HCT116 (cell line): ENCODE measurements around the gene TFCP2L1. TPM values are rescaled to one million over a fixed set of nuclear protein-coding genes. Genes with fewer than 3 reads are reported as not detected.
A peak's percentile ranks its signal among the peaks of the same experiment; 100 is the strongest.

Experiments
- ATAC-seq: fragments of 200-7000 bp; cut with Tn5 transposase; 2 replicates; pipeline ENCODE4 v1.9.1; 2020; ENCODE audit warnings: mild to moderate bottlenecking, moderate library complexity
- BruUV-seq: library from RNA; stranded (reverse); fragments of 400-500 nt; replicated peaks from 2 replicates; lab custom pipeline; 2021; lab: Mats Ljungman, UMichigan
- CTCF ChIA-PET: fragments of 300-600 bp; sonication (Branson Sonifier 250); formaldehyde crosslinking; loops from one replicate; lab custom pipeline; 2021; ENCODE audit warnings: antibody characterized with exemption; lab: Charles Lee
- POLR2A ChIA-PET: fragments of 300-600, 350-600 bp; sonication (Branson Sonifier 250); formaldehyde crosslinking; loops from one replicate; lab custom pipeline; 2021; ENCODE audit warnings: antibody characterized with exemption; lab: Charles Lee
- RAD21 ChIA-PET, 2 experiments: fragments of 300-600 bp; sonication (Branson Sonifier 250); formaldehyde crosslinking; loops; one replicate each; lab custom pipeline; 2023; ENCODE audit warnings: low total read pairs in 2 of 2; ENCODE audit not compliant: uncharacterized antibody in 2 of 2, unreplicated experiment in 2 of 2, low non-redundant PET in 1 of 2; lab: Charles Lee
- DNase-seq: peaks from one replicate; pipeline ENCODE4 v3.0.0-alpha.2; 2010; ENCODE audit warnings: low read depth, low spot score
- H2AFZ ChIP-seq: fragments of 200-600 bp; shearing (Covaris generic), sonication (generic); 2 replicates; pipeline ENCODE4 v1.6.1; 2017; ENCODE audit warnings: low read depth, mixed run types, mixed read lengths, antibody characterized with exemption, low read length; ENCODE audit not compliant: poor library complexity, severe bottlenecking
- H3K27ac ChIP-seq: 2 replicates; pipeline ENCODE4 v1.5.1; 2012; ENCODE audit warnings: low read depth, low read length
- H3K27me3 ChIP-seq: fragments of 200-600 bp; sonication (generic); 2 replicates; pipeline ENCODE4 v1.6.1; 2016; ENCODE audit warnings: mixed run types, low read length, mixed read lengths; ENCODE audit not compliant: insufficient read depth
- H3K36me3 ChIP-seq, 2 experiments: fragments of 200-500 bp in 1 of 2; fragments of 200-600 bp in 1 of 2; sonication (Bioruptor generic) in 1 of 2; sonication (generic) in 1 of 2; 2 replicates each; pipeline versions ENCODE4 v1.5.1 to v1.6.1; 2014 to 2016; ENCODE audit warnings: low read length in 2 of 2, inconsistent platforms in 1 of 2, mixed read lengths in 1 of 2, mixed run types in 1 of 2; ENCODE audit not compliant: insufficient read depth in 2 of 2, control insufficient read depth in 1 of 2
- H3K4me1 ChIP-seq, 2 experiments: fragments of 200-600 bp in 1 of 2; sonication (generic) in 1 of 2; 2 replicates each; pipeline versions ENCODE4 v1.5.1 to v1.6.1; 2012 to 2017; ENCODE audit warnings: low read length in 2 of 2, inconsistent platforms in 1 of 2, mild to moderate bottlenecking in 1 of 2, mixed read lengths in 1 of 2, mixed run types in 1 of 2, moderate library complexity in 1 of 2; ENCODE audit not compliant: insufficient read depth in 2 of 2, control insufficient read depth in 1 of 2
- H3K4me2 ChIP-seq: fragments of 200-600 bp; sonication (generic); 2 replicates; pipeline ENCODE4 v1.6.1; 2017; ENCODE audit warnings: mixed run types, low read length, mixed read lengths
- H3K4me3 ChIP-seq, 2 experiments: fragments of 200-600 bp in 1 of 2; sonication (generic) in 1 of 2; replicated peaks in 1 of 2; 2 replicates each; pipeline ENCODE4 v1.5.1; 2011 to 2016; ENCODE audit warnings: low read length in 2 of 2, control low read depth in 1 of 2, low read depth in 1 of 2, mild to moderate bottlenecking in 1 of 2, mixed read lengths in 1 of 2, mixed run types in 1 of 2
- H3K79me2 ChIP-seq: fragments of 200-600 bp; sonication (generic); 2 replicates; pipeline ENCODE4 v1.6.1; 2017; ENCODE audit warnings: mild to moderate bottlenecking, mixed run types, low read length, moderate library complexity, mixed read lengths; ENCODE audit not compliant: insufficient read depth
- H3K9ac ChIP-seq: fragments of 200-600 bp; sonication (generic); 2 replicates; pipeline ENCODE4 v1.6.1; 2016; ENCODE audit warnings: low read length, mixed read lengths
- H3K9me2 ChIP-seq: fragments of 200-600 bp; sonication (generic), shearing (Covaris generic); 2 replicates; pipeline ENCODE4 v1.6.1; 2017; ENCODE audit warnings: mixed run types, mild to moderate bottlenecking, moderate library complexity; ENCODE audit not compliant: insufficient read depth
- H3K9me3 ChIP-seq, 2 experiments: fragments of 200-500 bp in 1 of 2; fragments of 200-600 bp in 1 of 2; sonication (Bioruptor generic) in 1 of 2; sonication (generic) in 1 of 2; 2 replicates each; pipeline ENCODE4 v1.6.1; 2014 to 2017; ENCODE audit warnings: low read length in 2 of 2, mixed read lengths in 2 of 2, inconsistent platforms in 1 of 2, low read depth in 1 of 2, mild to moderate bottlenecking in 1 of 2, mixed run types in 1 of 2, moderate library complexity in 1 of 2; ENCODE audit not compliant: control insufficient read depth in 1 of 2, insufficient read depth in 1 of 2
- H4K20me1 ChIP-seq: fragments of 200-600 bp; sonication (generic), shearing (Covaris generic); 2 replicates; pipeline ENCODE4 v1.6.1; 2017; ENCODE audit warnings: mixed run types, mild to moderate bottlenecking, moderate library complexity; ENCODE audit not compliant: insufficient read depth
- EGR1 ChIP-seq: IDR thresholded peaks from 2 replicates; pipeline ENCODE4 v1.6.1; 2012; ENCODE audit warnings: low read depth
- EZH2phosphoT487 ChIP-seq: fragments of 200-600 bp; IDR thresholded peaks from 2 replicates; pipeline ENCODE4 v1.6.1; 2018; ENCODE audit warnings: antibody characterized with exemption, borderline replicate concordance
- JUND ChIP-seq: IDR thresholded peaks from 2 replicates; pipeline ENCODE4 v1.6.1; 2012
- RAD21 ChIP-seq: IDR thresholded peaks from 2 replicates; pipeline ENCODE4 v1.6.1; 2012; ENCODE audit warnings: low read depth, mild to moderate bottlenecking
- SRF ChIP-seq: IDR thresholded peaks from 2 replicates; pipeline ENCODE4 v1.6.1; 2012; ENCODE audit warnings: low read depth
- TCF7L2 ChIP-seq: IDR thresholded peaks from 2 replicates; pipeline ENCODE4 v1.7.0; 2011; ENCODE audit warnings: borderline replicate concordance, inconsistent platforms; ENCODE audit not compliant: insufficient read depth, insufficient read length; ENCODE audit errors: extremely low read depth
- ZFX ChIP-seq: fragments of 450-650 bp; IDR thresholded peaks from 2 replicates; pipeline ENCODE4 v1.6.1; 2017
- ZNF274 ChIP-seq: fragments of 200-500 bp; sonication (Bioruptor generic); IDR thresholded peaks from 2 replicates; pipeline ENCODE4 v1.6.1; 2014; ENCODE audit warnings: mild to moderate bottlenecking, low read depth, low read length, inconsistent platforms
- intact Hi-C: fragments of 100-400 bp; cut with micrococcal nuclease; formaldehyde crosslinking; loops from 2 replicates; pipeline ENCODE4 v1.10.0; 2022
- total RNA-seq: library from RNA; stranded (reverse); gene quantifications from one replicate; pipeline ENCODE4 v1.2.1, GENCODE V29; 2021; ENCODE audit not compliant: unreplicated experiment
- TF ChIP-seq, protein P1 (sequence below), 3 experiments: fragments of 200-600 bp in 1 of 3; sonication (generic) in 1 of 3; IDR thresholded peaks in 2 of 3; conservative IDR thresholded peaks in 1 of 3; 2 replicates each; pipeline ENCODE4 v1.5.1; 2012 to 2017; ENCODE audit warnings: low read depth in 2 of 3, low read length in 2 of 3, antibody characterized with exemption in 1 of 3, borderline replicate concordance in 1 of 3, control low read depth in 1 of 3, mild to moderate bottlenecking in 1 of 3, mixed read lengths in 1 of 3, mixed run types in 1 of 3, moderate library complexity in 1 of 3; ENCODE audit not compliant: insufficient read depth in 1 of 3

The TFCP2L1 gene
- total RNA-seq, 1 experiment from 2014 or later: 8.4 TPM

- TF ChIP-seq, protein P1, sequence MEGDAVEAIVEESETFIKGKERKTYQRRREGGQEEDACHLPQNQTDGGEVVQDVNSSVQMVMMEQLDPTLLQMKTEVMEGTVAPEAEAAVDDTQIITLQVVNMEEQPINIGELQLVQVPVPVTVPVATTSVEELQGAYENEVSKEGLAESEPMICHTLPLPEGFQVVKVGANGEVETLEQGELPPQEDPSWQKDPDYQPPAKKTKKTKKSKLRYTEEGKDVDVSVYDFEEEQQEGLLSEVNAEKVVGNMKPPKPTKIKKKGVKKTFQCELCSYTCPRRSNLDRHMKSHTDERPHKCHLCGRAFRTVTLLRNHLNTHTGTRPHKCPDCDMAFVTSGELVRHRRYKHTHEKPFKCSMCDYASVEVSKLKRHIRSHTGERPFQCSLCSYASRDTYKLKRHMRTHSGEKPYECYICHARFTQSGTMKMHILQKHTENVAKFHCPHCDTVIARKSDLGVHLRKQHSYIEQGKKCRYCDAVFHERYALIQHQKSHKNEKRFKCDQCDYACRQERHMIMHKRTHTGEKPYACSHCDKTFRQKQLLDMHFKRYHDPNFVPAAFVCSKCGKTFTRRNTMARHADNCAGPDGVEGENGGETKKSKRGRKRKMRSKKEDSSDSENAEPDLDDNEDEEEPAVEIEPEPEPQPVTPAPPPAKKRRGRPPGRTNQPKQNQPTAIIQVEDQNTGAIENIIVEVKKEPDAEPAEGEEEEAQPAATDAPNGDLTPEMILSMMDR (IDR thresholded peaks at IDR 0.05 in 2 of 3, conservative IDR thresholded peaks at IDR 0.05 in 1 of 3; ENCODE audit: borderline replicate concordance in 1 of 3, insufficient read depth in 1 of 3, low read depth in 2 of 3, low read length in 2 of 3): no peak
- TF ChIP-seq, all 23 proteins: peak for 0
Measured at GRCh38 chr2:121185571-121186074, 99.4 kb downstream of the TFCP2L1 start (continued).

DNA sequence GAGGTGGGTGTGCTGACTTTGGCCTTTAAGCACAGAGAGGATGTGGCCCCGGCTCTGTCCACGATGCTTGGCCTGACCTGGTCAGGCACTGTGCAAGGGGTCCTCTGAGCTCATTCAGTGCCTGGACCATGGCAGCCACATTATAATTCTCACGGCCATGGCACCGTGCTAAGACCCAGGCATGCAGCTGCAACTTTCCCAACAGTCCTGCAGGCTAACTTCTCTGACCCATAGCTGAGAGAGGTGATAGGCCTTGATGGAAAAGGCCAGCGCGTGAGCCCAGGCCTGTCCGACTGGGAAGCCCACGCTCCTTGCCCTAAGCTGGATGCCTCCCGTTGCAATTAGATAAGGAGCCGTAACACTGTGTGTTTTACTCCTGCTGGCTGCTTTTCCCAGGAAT, 99.9 kb downstream of the TFCP2L1 start:
- Histone ChIP-seq H3K27me3 (no peaks in the 10 kb centered on the region), H3K79me2 (no peaks in the 10 kb centered on the region), H3K4me2 (no peak overlapping the region), H3K4me3 (no peak overlapping the region), H3K9me3 (no peaks in the 10 kb centered on the region), H3K36me3 (no peaks in the 10 kb centered on the region)
- intact Hi-C loops: no loop called here
- RAD21 ChIA-PET: no interaction called here
- no peak for TF ChIP-seq EGR1
- TF ChIP-seq, all 23 proteins: peak for 0
- no peak overlapping the region for H3K9ac ChIP-seq
- no peaks in the 10 kb centered on the region for H4K20me1 ChIP-seq
- DNase-seq (no peak), ATAC-seq (no peak)
- H2AFZ ChIP-seq: no peak overlapping the region
- no TSS peak for BruUV-seq
- H3K4me1 ChIP-seq: peaks cover 0 to 9% of the 10 kb centered on the region in 2 experiments; a peak in 1 of 4 replicates
- CTCF ChIA-PET: interaction anchor here (1.4 kb wide), 1 partner anchor 26 kb away, joined by 4 read pairs; no protein-coding TSS in a partner anchor
- no peak overlapping the region for H3K27ac ChIP-seq
- no peaks in the 10 kb centered on the region for H3K9me2 ChIP-seq
- POLR2A ChIA-PET: no interaction called here

DNA sequence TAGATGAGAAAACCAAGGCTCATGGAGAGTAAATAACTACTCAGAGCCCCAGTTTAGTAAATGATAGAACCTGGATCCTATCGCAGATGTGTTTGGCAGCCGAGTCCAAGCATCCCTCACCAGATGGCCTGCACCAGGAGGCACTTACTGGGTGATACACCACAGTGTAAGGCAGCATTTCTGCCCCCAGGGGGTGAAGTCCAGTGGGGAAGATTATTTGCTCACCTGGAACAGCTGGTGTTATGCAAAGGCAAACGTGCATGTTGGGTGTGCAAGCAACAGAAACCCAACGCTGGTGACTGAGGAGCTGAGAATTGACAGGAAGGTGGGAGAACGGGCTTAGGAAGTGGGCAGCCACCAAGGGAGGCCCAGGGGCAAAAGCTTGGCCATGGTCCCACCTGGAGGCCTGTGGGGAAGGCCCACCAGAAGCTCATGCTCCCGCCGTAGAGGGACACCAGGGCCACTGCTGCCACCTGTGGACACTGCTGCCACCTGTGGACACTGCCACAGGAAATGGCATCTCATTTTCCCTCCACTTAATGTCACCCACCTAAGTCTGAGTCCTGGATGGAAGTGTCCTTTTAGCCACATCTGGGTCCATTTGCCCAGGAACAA, 100.6 kb downstream of the TFCP2L1 start:
- ATAC-seq: peak; percentile 52; the same call in 1 of the 2 replicates
- RAD21 ChIA-PET: no interaction called here
- POLR2A ChIA-PET: no interaction called here
- H3K9ac ChIP-seq: no peak overlapping the region
- H3K79me2 ChIP-seq: no peaks in the 10 kb centered on the region
- H3K36me3 ChIP-seq: no peaks in the 10 kb centered on the region
- H4K20me1 ChIP-seq: no peaks in the 10 kb centered on the region
- no peak overlapping the region for H3K27ac ChIP-seq
- no TSS peak for BruUV-seq
- H3K9me2 ChIP-seq: no peaks in the 10 kb centered on the region
- H3K9me3 ChIP-seq: no peaks in the 10 kb centered on the region
- no peaks in the 10 kb centered on the region for H3K27me3 ChIP-seq
- CTCF ChIA-PET: interaction anchor here (1.4 kb wide), 1 partner anchor 27 kb away, joined by 4 read pairs; no protein-coding TSS in a partner anchor
- no peak overlapping the region for H3K4me2 ChIP-seq
- DNase-seq: no peak
- H3K4me1 ChIP-seq: peaks cover 0 to 9% of the 10 kb centered on the region in 2 experiments; a peak in 1 of 4 replicates
- no peak for TF ChIP-seq TCF7L2
- no peak for TF ChIP-seq ZFX
- peak; percentile 11; the same call in 1 of the 2 replicates for TF ChIP-seq RAD21
- no peak for TF ChIP-seq JUND
- TF ChIP-seq, protein P1 (IDR thresholded peaks at IDR 0.05 in 2 of 3, conservative IDR thresholded peaks at IDR 0.05 in 1 of 3; ENCODE audit: borderline replicate concordance in 1 of 3, insufficient read depth in 1 of 3, low read depth in 2 of 3, low read length in 2 of 3): 0 out of 6 replicates have a peak, but pooled peaks of 1 of the 3 experiments have one; percentile 6
- no peak for TF ChIP-seq ZNF274
- TF ChIP-seq EZH2phosphoT487: no peak
- TF ChIP-seq SRF: no peak
- TF ChIP-seq, all 23 proteins: peak for 2
- Histone ChIP-seq H2AFZ (no peak overlapping the region), H3K4me3 (no peak overlapping the region)
- intact Hi-C loops: no loop called here
